Measurements from ENCODE around the gene CADM2. TPM values are rescaled to one million over a fixed set of nuclear protein-coding genes. Genes with fewer than 3 reads are reported as not detected.

Gene CADM2
- total RNA-seq, 4 donors from 2014 or later: 1.2 to 22.3 (median 2.4) TPM

DNA sequence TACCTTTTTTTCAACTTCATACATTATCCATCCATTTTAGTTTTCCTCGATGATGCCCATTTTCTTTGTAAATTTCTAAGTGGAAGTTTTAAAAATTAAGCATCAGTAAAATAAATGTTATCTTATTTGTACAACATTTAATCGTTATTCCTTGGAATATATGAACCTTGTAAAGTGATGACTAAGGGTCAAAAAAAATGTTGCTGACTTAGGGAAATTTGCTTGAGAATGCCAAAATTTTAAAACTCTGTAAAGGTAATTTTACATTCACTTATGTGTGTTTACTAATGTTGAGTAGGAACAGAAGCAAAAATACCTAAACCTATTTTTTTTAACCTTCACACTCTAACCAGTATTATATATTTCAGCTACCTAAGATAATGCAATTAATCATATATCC lies 1115.0 kb downstream of the CADM2 start:
- Histone ChIP-seq H3K27ac (no peak overlapping the region), H3K27me3 (no peaks in the 10 kb centered on the region), H3K9me3 (no peaks in the 10 kb centered on the region), H3K36me3 (no peaks in the 10 kb centered on the region), H3K4me1 (no peaks in the 10 kb centered on the region), H3K4me3 (no peak overlapping the region)
- no peak for DNase-seq
- TF ChIP-seq CTCF (IDR thresholded peaks at IDR 0.05) (no peak), POLR2A (IDR thresholded peaks at IDR 0.05) (no peak)

- H3K4me3 ChIP-seq: no peak overlapping the region
- DNase-seq: no peak
- no peaks in the 10 kb centered on the region for H3K27me3 ChIP-seq
- H3K27ac ChIP-seq: no peak overlapping the region
- no peak for TF ChIP-seq POLR2A (IDR thresholded peaks at IDR 0.05)
- TF ChIP-seq CTCF (IDR thresholded peaks at IDR 0.05): no peak
- H3K36me3 ChIP-seq: no peaks in the 10 kb centered on the region
- no peaks in the 10 kb centered on the region for H3K4me1 ChIP-seq
- H3K9me3 ChIP-seq: no peaks in the 10 kb centered on the region
Observed at GRCh38 chr3:86087160-86087871, 1128.5 kb downstream of the CADM2 start.

GRCh38 chr3:86104154-86104553 lies 1145.4 kb downstream of the CADM2 start:
- H3K4me3 ChIP-seq: no peak overlapping the region
- H3K4me1 ChIP-seq: no peaks in the 10 kb centered on the region
- TF ChIP-seq POLR2A (IDR thresholded peaks at IDR 0.05) (no peak), CTCF (IDR thresholded peaks at IDR 0.05) (no peak)
- H3K9me3 ChIP-seq: peaks cover 0 to under 1% (median 0%) of the 10 kb centered on the region in 4 donors
- no peak overlapping the region for H3K27ac ChIP-seq
- H3K27me3 ChIP-seq: no peaks in the 10 kb centered on the region
- no peak for DNase-seq
- no peaks in the 10 kb centered on the region for H3K36me3 ChIP-seq

DNA sequence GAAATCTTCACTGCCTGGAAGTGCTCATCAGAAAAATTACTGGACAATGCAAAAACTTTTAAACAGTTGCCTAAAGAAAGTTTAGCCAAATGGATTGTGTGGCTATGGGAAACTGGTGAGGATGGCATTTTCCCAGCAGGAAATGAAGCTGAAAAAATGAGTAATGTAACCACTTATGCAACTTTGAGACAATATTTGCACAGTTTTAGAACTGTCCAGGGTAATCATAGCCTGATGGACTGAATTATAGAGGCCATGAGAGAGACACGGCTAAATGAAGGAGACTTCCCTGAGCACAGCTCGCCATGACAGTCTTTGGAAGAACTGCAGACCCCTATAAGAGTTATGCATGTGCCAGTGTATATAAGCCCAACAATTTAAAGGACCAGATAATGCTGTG lies 1150.6 kb downstream of the CADM2 start:
- no peaks in the 10 kb centered on the region for H3K4me1 ChIP-seq
- no peak for TF ChIP-seq CTCF (IDR thresholded peaks at IDR 0.05)
- TF ChIP-seq POLR2A (IDR thresholded peaks at IDR 0.05): no peak
- no peaks in the 10 kb centered on the region for H3K27me3 ChIP-seq
- no peak overlapping the region for H3K27ac ChIP-seq
- no peak for DNase-seq
- no peak overlapping the region for H3K4me3 ChIP-seq
- peaks cover 0 to 4% (median 0%) of the 10 kb centered on the region in 4 donors for H3K9me3 ChIP-seq
- no peaks in the 10 kb centered on the region for H3K36me3 ChIP-seq

Small RNAs within 50 kb of the gene (small RNA-seq; reads per million reads assigned to genes)
- 0 reads per million in 2 donors for gene MIR5688
